AML-193 (cell line): Measurements from ENCODE around the gene PCDH15.
"Not testable (repeated sequence)": the region's sequence is repeated elsewhere in the genome, so short reads cannot be mapped to it uniquely, and the experiment has no call there.

Experiments
- DNase-seq, 2 experiments: peaks; one replicate each; lab custom pipeline; 2025; lab: John Stamatoyannopoulos, UW

Gene PCDH15

GRCh38 chr10:53980210-53980609 lies 820.8 kb downstream of the PCDH15 start:
- no peak for DNase-seq

DNA sequence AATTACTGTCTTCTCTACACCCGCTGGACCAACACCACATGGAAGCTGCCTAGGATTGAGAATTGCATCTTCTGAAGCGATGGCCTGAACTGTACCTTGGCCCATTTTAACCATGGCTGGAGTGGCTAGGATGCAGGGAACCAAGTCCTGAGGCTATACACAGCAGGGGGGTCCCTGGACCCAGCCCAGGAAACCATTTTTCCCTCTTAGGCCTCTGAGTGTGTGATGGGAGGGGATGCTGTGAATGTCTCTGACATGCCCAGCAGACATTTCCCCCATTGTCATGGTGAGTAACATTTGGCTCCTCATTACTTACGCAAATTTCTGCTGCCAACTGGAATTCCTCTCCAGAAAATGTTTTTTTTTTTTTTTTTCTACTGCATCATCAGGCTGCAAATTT lies 822.7 kb downstream of the PCDH15 start:
- no peak for DNase-seq

DNA sequence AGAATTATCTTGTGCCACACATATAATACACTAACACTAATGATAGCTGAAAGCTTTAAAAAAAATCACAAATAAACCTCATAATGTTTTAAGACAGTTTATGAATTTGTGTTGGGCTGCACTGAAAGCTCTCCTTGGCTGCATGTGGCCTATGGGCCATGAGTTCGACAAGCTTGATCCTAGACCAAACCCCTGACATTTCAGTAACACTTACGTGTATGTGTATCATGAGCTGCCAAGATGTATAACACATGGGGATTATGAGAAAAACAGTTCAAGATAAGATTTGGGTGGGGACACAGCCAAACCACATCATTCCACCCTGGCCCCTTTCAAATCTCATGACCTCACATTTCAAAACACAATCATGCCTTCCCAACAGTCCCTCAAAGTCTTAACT lies 823.8 kb downstream of the PCDH15 start:
- DNase-seq: no peak

DNA sequence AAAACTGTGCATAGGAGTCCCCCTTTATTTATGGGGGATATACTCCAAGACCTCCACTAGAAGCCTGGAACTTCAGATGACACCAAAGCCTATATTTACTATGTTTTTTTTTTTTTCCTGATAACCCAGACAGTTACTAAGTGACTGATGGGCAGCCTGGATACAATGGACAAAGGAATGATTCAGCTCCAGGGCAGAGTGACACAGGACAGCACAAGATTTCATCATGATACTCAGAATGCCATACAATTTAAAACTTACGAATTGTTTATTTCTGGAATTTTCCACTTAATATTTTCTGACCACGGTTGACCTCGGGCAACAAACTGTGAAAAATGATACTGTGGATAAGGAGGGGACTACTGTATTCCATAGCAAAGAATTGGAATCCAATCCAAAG lies 843.6 kb downstream of the PCDH15 start:
- DNase-seq: no peak

DNA sequence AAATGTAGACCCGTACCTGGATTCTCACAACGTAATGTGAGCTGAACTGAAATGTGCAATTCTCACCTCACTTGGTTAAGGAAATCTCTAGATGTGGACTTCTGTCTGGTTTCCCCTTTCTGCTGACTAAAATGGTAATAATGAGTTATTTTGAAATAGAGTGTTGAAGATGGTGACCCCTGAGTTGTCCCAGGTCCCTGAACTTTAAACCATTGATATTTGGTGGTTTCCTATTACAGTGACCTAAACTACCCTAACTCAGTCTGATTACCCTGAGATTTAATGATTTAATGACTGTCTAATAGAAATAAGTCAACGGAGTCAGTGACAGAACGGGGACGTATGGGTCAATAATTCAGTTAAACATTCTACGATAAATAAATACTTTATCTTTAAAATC lies 845.9 kb downstream of the PCDH15 start:
- no peak for DNase-seq

DNA sequence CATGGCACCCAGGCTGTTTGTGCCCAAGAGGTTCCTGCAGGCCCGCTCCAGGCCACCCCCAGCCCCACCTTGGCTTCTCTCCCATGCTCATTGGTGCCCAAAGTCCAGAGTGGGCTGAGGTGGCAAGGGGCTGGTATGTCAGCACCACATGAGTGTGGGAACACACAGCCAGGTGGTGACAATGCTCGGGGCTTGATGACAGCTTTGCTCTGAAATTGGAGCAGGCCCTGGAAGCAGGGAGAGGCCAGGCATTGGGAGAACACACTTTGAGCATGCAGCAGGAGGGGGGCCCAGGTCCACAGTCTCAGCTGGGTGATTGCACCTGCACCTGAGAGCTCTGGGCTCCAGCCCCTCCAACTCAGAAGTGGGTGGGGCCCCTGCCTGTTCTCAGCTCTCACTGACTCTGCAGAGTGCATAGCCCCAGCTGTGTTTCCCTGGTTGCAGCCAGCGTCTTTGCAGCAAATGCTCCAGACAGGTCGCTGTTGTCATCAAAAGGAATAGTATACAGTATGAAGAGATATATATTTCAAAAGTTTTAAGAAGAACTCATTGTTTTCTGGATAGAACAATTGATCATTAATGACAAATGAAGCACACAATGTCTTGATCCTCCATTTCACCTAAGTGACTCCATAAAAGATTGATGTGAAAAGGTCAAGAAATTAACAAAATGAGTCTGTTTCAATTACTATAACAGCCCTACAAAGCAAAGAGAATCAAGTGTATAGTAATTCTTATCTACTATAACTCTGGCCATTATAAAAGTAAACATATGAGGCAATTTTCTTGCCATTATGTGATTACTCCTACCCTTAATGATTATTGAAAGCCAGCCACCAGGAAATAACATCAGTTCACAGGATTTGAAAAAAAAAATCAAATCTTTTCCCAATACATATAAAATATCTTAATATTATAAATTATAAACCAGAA lies 848.1 kb downstream of the PCDH15 start:
- no peak for DNase-seq

DNA sequence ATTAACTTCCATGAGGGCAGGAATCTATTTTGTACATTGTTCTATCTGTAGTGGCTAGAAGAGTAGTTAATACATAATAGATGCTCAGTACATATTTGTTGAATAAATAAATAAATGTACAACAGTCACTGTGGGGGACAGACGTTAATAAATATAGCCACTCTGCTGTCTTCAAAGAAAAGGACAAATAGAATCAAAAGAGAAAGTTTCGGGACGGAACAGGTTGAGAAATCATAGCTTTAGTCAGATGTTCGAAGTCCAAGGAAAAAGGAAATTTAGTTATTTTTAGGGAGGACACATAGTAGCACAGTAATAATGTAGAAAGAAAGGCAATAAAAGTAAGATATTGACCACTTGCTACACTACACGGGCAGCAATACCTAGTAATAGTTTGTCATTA lies 861.4 kb downstream of the PCDH15 start:
- no peak for DNase-seq

DNA sequence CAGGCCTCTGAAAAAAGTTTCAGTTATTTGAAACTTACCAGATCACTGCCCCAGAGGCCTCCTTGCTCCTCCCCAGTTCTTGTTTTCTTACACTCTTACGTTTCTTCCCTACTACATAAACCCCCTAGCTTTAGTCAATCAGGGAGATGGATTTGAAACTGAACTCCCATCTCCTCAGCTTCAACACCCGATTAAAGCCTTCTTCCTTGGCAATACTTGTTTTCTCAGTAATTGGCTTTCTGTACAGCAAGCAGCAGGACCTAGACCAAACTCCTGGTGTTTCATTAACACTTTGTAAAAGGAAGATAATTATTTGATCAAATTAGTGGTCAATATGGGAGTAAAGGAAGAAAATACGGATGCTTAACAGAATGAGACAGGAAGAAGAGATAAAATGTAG lies 870.4 kb downstream of the PCDH15 start:
- no peak for DNase-seq

DNA sequence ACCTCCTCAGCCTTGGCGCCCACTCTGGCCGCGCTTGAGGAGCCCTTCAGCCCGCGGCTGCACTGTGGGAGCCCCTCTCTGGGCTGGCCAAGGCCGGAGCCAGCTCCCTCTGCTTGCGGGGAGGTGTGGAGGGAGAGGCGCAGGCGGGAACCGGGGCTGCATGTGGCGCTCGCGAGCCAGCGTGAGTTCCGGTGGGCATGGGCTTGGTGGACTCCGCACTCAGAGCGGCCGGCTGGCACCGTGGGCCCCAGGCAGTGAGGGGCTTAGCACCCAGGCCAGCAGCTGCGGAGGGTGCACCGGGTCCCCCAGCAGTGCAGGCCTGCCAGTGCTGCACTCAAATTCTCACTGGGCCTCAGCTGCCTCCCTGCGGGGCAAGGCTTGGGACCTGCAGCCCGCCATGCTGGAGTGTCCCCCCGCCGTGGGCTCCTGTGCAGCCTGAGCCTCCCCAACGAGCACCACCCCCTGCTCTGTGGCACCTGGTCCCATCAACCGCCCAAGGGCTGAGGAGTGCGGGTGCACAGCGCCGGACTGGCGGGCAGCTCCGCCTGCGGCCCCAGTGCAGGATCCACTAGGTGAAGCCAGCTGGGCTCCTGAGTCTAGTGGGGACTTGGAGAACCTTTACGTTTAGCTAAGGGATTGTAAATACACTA lies 876.9 kb downstream of the PCDH15 start:
- not testable (repeated sequence) for DNase-seq

- DNase-seq: no peak
These were observed 882.3 kb downstream of the PCDH15 start for GRCh38 chr10:53918755-53919154.

DNA sequence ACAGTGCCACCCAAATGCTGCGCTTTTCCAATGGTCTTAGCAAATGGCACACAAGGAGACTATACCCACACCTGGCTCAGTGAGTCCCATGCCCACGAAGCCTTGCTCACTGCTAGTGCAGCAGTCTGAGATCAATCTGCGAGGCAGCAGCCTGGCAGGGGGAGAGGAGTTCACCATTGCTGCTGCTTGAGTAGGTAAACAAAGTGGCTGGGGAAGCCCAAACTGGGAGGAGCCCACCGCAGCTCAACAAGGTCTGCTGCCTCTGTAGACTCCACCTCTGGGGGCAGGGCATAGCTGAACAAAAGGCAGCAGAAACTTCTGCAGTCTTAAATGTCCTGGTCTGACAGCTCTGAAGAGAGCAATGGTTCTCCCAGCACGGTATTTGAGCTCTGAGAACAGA lies 891.2 kb downstream of the PCDH15 start:
- no peak for DNase-seq

- no peak for DNase-seq
These were observed 896.4 kb downstream of the PCDH15 start for GRCh38 chr10:53904506-53905241.

DNA sequence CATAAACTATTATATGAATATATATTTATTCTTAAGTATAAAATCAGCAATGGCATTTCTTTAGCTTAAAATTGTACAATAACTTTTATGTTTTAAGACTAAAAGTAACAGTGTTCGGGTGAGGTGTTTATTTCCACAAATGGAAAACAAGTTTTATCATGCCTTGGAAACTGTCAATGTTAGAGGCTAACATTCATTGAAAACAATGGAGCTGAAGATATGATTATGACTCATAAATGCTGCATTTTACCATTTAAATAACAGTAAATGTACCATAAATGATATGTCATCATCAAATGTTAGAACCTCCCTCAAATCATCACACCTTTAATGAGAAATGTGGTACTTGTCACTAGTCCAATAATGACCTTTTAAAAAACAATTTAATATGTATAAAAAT lies 897.3 kb downstream of the PCDH15 start:
- DNase-seq: no peak

DNA sequence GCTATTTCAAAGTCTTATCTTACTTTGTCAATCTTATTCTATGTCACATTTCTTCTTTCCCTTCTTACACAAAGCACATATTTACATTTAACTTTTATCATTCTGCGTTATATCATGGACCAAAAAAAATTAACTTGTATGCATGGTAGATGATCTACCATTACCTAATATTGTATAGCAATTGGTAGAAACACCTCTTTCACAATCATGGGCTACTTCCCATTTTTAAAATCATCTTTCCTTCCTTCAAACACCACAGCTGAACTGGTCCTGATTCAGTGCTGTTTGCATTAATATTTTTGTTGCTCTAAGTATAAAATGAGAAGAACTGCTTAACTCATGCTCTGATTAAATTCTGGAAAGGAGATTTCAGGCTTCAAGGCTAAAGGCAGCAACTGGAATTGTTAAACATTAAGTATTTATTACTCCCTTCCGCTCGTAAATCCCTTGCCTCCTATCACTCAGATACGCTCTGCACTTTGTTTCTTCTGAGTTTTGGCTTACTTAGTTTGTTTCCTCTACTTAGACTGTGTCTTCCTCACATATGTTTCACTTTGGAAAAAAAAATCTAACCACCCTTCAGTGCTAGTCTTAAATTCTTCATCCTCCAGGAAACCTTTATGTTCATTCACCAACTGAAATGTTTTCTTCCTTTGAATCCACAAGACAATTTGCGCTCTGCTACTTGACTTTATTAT lies 901.4 kb downstream of the PCDH15 start:
- DNase-seq: peak; percentile 34 to 37

DNA sequence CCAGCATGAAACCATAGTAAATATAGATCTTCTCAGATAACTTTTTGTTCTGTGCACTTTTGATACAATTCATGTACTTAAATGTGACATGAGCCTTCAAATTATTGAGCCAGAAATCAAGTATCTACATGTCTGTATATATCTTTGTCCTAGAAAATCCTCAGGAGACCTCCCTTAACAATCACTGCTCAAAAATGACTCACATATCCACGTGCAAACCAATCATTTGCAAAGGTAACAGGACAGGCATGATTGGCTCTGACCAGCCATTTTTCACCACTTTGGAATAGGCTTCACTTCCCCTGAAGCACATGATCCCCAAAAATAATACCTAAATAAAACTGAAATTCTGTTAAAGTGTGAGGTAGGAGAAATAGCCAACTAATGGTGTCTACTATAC lies 902.5 kb downstream of the PCDH15 start:
- DNase-seq: no peak

DNA sequence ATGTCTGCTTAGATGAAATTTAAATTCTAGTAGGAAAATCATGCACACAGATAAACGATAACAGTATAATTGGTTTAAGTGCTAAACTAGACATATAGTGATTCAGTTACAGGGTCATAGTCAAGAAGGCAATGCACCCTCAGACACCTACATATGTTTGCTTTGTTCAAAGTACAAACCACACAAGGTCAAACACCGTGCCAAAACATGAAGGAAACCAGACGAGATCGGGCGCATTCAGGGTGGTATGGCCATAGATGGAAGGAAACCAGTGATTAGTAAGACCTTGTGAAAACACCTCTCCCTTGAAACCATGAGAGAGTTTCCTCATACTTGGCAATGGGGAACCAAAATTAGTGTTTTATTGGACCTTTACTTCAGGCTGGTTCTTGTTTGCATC lies 906.9 kb downstream of the PCDH15 start:
- no peak for DNase-seq

DNA sequence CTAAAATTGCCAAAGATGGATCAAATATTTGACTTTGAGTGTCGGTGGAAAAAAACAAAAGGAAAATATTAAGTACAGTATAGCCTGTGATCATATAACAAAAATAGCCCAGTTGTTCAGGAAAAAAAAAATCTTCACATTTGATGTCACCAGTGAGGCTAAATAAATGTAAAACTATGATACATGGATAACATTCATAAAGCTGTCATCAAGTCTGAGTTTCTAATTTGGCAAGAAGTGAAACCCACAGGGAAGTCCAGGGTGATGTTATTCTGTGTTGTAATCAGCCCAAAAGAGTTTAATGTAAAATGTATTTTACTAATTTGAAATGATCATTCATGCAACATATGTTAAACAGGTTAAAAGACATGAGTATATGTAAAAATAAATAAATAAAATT lies 908.0 kb downstream of the PCDH15 start:
- DNase-seq: no peak

- DNase-seq: no peak
These were observed 914.4 kb downstream of the PCDH15 start for GRCh38 chr10:53886325-53887300.

DNA sequence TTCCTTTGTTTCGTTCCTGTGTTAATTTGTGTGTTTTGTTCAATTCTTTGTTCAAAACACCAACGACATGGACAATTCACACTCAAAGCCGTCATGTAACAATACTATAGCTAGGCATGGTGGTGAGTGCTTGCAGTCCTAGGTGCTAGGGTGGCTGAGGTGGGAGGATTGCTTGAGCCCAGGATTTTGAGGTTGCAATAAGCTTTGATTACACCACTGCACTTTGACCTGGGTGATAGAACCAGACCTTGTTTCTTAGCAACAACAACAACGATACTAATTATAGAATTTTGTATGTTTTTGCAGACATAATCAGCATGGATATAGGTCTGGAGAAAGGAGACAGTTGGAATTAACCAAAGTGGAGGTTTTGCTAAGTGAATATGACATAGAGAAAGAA lies 936.2 kb downstream of the PCDH15 start:
- DNase-seq: no peak

DNA sequence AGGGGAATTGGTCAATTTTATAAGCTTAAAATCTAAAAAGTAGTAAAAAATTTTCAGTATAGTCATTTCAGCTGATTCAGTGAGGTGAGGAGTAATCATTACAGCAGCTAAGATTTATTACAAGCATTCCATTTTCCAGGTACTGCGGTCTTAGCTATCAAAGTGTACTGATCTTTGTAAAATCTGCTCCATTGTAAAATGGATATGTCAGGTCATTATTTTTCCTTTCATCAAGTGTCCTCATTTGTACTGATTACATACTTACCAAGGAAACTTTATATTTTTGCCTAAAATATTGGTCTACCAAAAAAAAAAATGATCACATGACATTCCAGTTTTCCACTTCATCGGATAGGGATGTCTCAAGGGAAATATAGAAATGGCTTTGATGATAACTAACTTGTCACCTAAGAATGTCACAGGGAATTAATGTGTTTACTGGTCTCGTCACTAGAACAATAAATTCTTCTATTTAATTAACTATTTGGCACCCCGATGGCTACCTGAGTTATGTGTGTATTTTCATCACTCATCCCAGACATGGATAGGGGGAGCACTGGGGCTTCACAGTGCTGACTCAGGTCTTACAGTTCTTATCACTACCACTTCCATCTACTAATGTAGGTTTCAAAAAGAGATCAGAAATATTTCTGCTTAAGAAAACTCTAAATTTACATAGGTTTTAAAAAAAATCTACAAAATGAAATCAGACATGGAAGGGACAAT lies 948.4 kb downstream of the PCDH15 start:
- DNase-seq: no peak
